ENCODE data around the gene MARCHF3.

The MARCHF3 gene

GRCh38 chr5:127001621-127002296 is 28.6 kb downstream of the MARCHF3 start:
- no peaks in the 10 kb centered on the region for H3K36me3 ChIP-seq (ENCODE audit: control insufficient read depth, insufficient read depth, low read length)
- no peak overlapping the region for H3K27ac ChIP-seq (ENCODE audit: low read depth, low read length)
- no peaks in the 10 kb centered on the region for H3K27me3 ChIP-seq (ENCODE audit: control insufficient read depth, insufficient read depth, low read length)
- no peaks in the 10 kb centered on the region for H3K9me3 ChIP-seq (ENCODE audit: control insufficient read depth, insufficient read depth, low read depth, low read length)
- no peak overlapping the region for H3K9ac ChIP-seq (ENCODE audit: low read length)
- H3K4me3 ChIP-seq (ENCODE audit: low read depth, low read length), result no peak overlapping the region
- H3K4me1 ChIP-seq (ENCODE audit: control insufficient read depth, insufficient read depth, low read length), result peaks cover 11% of the 10 kb centered on the region

- no peaks in the 10 kb centered on the region for H3K9me3 ChIP-seq (ENCODE audit: control insufficient read depth, insufficient read depth, low read depth, low read length)
- H3K36me3 ChIP-seq (ENCODE audit: control insufficient read depth, insufficient read depth, low read length), result no peaks in the 10 kb centered on the region
- H3K27me3 ChIP-seq (ENCODE audit: control insufficient read depth, insufficient read depth, low read length), result no peaks in the 10 kb centered on the region
- no peak overlapping the region for H3K9ac ChIP-seq (ENCODE audit: low read length)
- no peak overlapping the region for H3K27ac ChIP-seq (ENCODE audit: low read depth, low read length)
- H3K4me1 ChIP-seq (ENCODE audit: control insufficient read depth, insufficient read depth, low read length), result peaks cover 11% of the 10 kb centered on the region
- no peak overlapping the region for H3K4me3 ChIP-seq (ENCODE audit: low read depth, low read length)
Measured at GRCh38 chr5:126998895-126999570, 31.3 kb downstream of the MARCHF3 start.

GRCh38 chr5:126998201-126998631 is 32.1 kb downstream of the MARCHF3 start:
- no peak overlapping the region for H3K4me3 ChIP-seq (ENCODE audit: low read depth, low read length)
- peaks cover 11% of the 10 kb centered on the region for H3K4me1 ChIP-seq (ENCODE audit: control insufficient read depth, insufficient read depth, low read length)
- H3K27ac ChIP-seq (ENCODE audit: low read depth, low read length), result no peak overlapping the region
- no peaks in the 10 kb centered on the region for H3K27me3 ChIP-seq (ENCODE audit: control insufficient read depth, insufficient read depth, low read length)
- H3K9me3 ChIP-seq (ENCODE audit: control insufficient read depth, insufficient read depth, low read depth, low read length), result no peaks in the 10 kb centered on the region
- H3K9ac ChIP-seq (ENCODE audit: low read length), result no peak overlapping the region
- no peaks in the 10 kb centered on the region for H3K36me3 ChIP-seq (ENCODE audit: control insufficient read depth, insufficient read depth, low read length)

- H3K36me3 ChIP-seq (ENCODE audit: control insufficient read depth, insufficient read depth, low read length), result no peaks in the 10 kb centered on the region
- peaks cover 5% of the 10 kb centered on the region; the same call in 1 of the 2 replicates for H3K4me1 ChIP-seq (ENCODE audit: control insufficient read depth, insufficient read depth, low read length)
- no peaks in the 10 kb centered on the region for H3K9me3 ChIP-seq (ENCODE audit: control insufficient read depth, insufficient read depth, low read depth, low read length)
Measured at GRCh38 chr5:126995689-126996088, 34.7 kb downstream of the MARCHF3 start.

GRCh38 chr5:126995039-126995438 is 35.3 kb downstream of the MARCHF3 start:
- Histone ChIP-seq H3K4me3 (ENCODE audit: low read depth, low read length) (no peak overlapping the region), H3K4me1 (ENCODE audit: control insufficient read depth, insufficient read depth, low read length) (peaks cover 5% of the 10 kb centered on the region; the same call in 1 of the 2 replicates), H3K9ac (ENCODE audit: low read length) (no peak overlapping the region), H3K9me3 (ENCODE audit: control insufficient read depth, insufficient read depth, low read depth, low read length) (no peaks in the 10 kb centered on the region), H3K36me3 (ENCODE audit: control insufficient read depth, insufficient read depth, low read length) (no peaks in the 10 kb centered on the region), H3K27me3 (ENCODE audit: control insufficient read depth, insufficient read depth, low read length) (no peaks in the 10 kb centered on the region), H3K27ac (ENCODE audit: low read depth, low read length) (no peak overlapping the region)

More at GRCh38 chr5:126995689-126996088, 34.7 kb downstream of the MARCHF3 start:
- Histone ChIP-seq H3K4me3 (ENCODE audit: low read depth, low read length) (no peak overlapping the region), H3K27me3 (ENCODE audit: control insufficient read depth, insufficient read depth, low read length) (no peaks in the 10 kb centered on the region), H3K27ac (ENCODE audit: low read depth, low read length) (no peak overlapping the region), H3K9ac (ENCODE audit: low read length) (no peak overlapping the region)

GRCh38 chr5:126994485-126994884 is 35.9 kb downstream of the MARCHF3 start:
- Histone ChIP-seq H3K9me3 (ENCODE audit: control insufficient read depth, insufficient read depth, low read depth, low read length) (no peaks in the 10 kb centered on the region), H3K4me3 (ENCODE audit: low read depth, low read length) (no peak overlapping the region), H3K4me1 (ENCODE audit: control insufficient read depth, insufficient read depth, low read length) (peaks cover 5% of the 10 kb centered on the region; the same call in 1 of the 2 replicates), H3K27ac (ENCODE audit: low read depth, low read length) (no peak overlapping the region), H3K36me3 (ENCODE audit: control insufficient read depth, insufficient read depth, low read length) (no peaks in the 10 kb centered on the region), H3K27me3 (ENCODE audit: control insufficient read depth, insufficient read depth, low read length) (no peaks in the 10 kb centered on the region), H3K9ac (ENCODE audit: low read length) (no peak overlapping the region)

- H3K9ac ChIP-seq (ENCODE audit: low read length), result no peak overlapping the region
- H3K27ac ChIP-seq (ENCODE audit: low read depth, low read length), result no peak overlapping the region
Measured at GRCh38 chr5:126988021-126988569, 42.3 kb downstream of the MARCHF3 start.

GRCh38 chr5:126987271-126987899 is 43.0 kb downstream of the MARCHF3 start:
- H3K27me3 ChIP-seq (ENCODE audit: control insufficient read depth, insufficient read depth, low read length), result no peaks in the 10 kb centered on the region
- no peaks in the 10 kb centered on the region for H3K36me3 ChIP-seq (ENCODE audit: control insufficient read depth, insufficient read depth, low read length)
- no peak overlapping the region for H3K9ac ChIP-seq (ENCODE audit: low read length)
- H3K27ac ChIP-seq (ENCODE audit: low read depth, low read length), result no peak overlapping the region
- H3K9me3 ChIP-seq (ENCODE audit: control insufficient read depth, insufficient read depth, low read depth, low read length), result no peaks in the 10 kb centered on the region
- H3K4me3 ChIP-seq (ENCODE audit: low read depth, low read length), result no peak overlapping the region
- peaks cover 14% of the 10 kb centered on the region; the same call in 1 of the 2 replicates for H3K4me1 ChIP-seq (ENCODE audit: control insufficient read depth, insufficient read depth, low read length)

More at GRCh38 chr5:126988021-126988569, 42.3 kb downstream of the MARCHF3 start:
- H3K27me3 ChIP-seq (ENCODE audit: control insufficient read depth, insufficient read depth, low read length), result no peaks in the 10 kb centered on the region
- no peaks in the 10 kb centered on the region for H3K36me3 ChIP-seq (ENCODE audit: control insufficient read depth, insufficient read depth, low read length)
- no peak overlapping the region for H3K4me3 ChIP-seq (ENCODE audit: low read depth, low read length)
- H3K4me1 ChIP-seq (ENCODE audit: control insufficient read depth, insufficient read depth, low read length), result peaks cover 14% of the 10 kb centered on the region; the same call in 1 of the 2 replicates
- H3K9me3 ChIP-seq (ENCODE audit: control insufficient read depth, insufficient read depth, low read depth, low read length), result no peaks in the 10 kb centered on the region

GRCh38 chr5:126984632-126985031 is 45.7 kb downstream of the MARCHF3 start:
- H3K4me1 ChIP-seq (ENCODE audit: control insufficient read depth, insufficient read depth, low read length), result peaks cover 14% of the 10 kb centered on the region; the same call in 1 of the 2 replicates
- no peaks in the 10 kb centered on the region for H3K27me3 ChIP-seq (ENCODE audit: control insufficient read depth, insufficient read depth, low read length)
- no peak overlapping the region for H3K9ac ChIP-seq (ENCODE audit: low read length)
- H3K27ac ChIP-seq (ENCODE audit: low read depth, low read length), result no peak overlapping the region
- H3K4me3 ChIP-seq (ENCODE audit: low read depth, low read length), result no peak overlapping the region
- no peaks in the 10 kb centered on the region for H3K36me3 ChIP-seq (ENCODE audit: control insufficient read depth, insufficient read depth, low read length)
- no peaks in the 10 kb centered on the region for H3K9me3 ChIP-seq (ENCODE audit: control insufficient read depth, insufficient read depth, low read depth, low read length)

GRCh38 chr5:126983874-126984266 is 46.5 kb downstream of the MARCHF3 start:
- no peak overlapping the region for H3K27ac ChIP-seq (ENCODE audit: low read depth, low read length)
- no peaks in the 10 kb centered on the region for H3K27me3 ChIP-seq (ENCODE audit: control insufficient read depth, insufficient read depth, low read length)
- H3K4me1 ChIP-seq (ENCODE audit: control insufficient read depth, insufficient read depth, low read length), result peaks cover 14% of the 10 kb centered on the region; the same call in 1 of the 2 replicates
- no peaks in the 10 kb centered on the region for H3K36me3 ChIP-seq (ENCODE audit: control insufficient read depth, insufficient read depth, low read length)
- no peaks in the 10 kb centered on the region for H3K9me3 ChIP-seq (ENCODE audit: control insufficient read depth, insufficient read depth, low read depth, low read length)
- no peak overlapping the region for H3K4me3 ChIP-seq (ENCODE audit: low read depth, low read length)
- no peak overlapping the region for H3K9ac ChIP-seq (ENCODE audit: low read length)
